Measurements from ENCODE around the gene CCR5AS.
"Not testable (repeated sequence)": the region's sequence is repeated elsewhere in the genome, so short reads cannot be mapped to it uniquely, and the experiment has no call there.

The CCR5AS gene

GRCh38 chr3:46334741-46335478, 72.0 kb downstream of the CCR5AS start:
- peak; percentile 90 for ATAC-seq (ENCODE audit: low FRiP score)
- TF ChIP-seq CTCF (IDR thresholded peaks at IDR 0.05), result no peak
- no peak for DNase-seq (ENCODE audit: low spot score)

- not testable (repeated sequence) for ATAC-seq (ENCODE audit: low FRiP score); DNase-seq (ENCODE audit: low spot score)
Observed at GRCh38 chr3:46330676-46331075, 76.2 kb downstream of the CCR5AS start.

GRCh38 chr3:46325645-46326300, 81.1 kb downstream of the CCR5AS start:
- ATAC-seq (ENCODE audit: low FRiP score), result peak; percentile 81
- no peak for DNase-seq (ENCODE audit: low spot score)
- TF ChIP-seq CTCF (IDR thresholded peaks at IDR 0.05), result no peak

- ATAC-seq (ENCODE audit: low FRiP score) (no peak), DNase-seq (ENCODE audit: low spot score) (no peak)
- no peak for TF ChIP-seq CTCF (IDR thresholded peaks at IDR 0.05)
Observed at GRCh38 chr3:46324036-46324435, 82.8 kb downstream of the CCR5AS start.

GRCh38 chr3:46321461-46322104, 85.3 kb downstream of the CCR5AS start:
- ATAC-seq (ENCODE audit: low FRiP score), result no peak
- no peak for DNase-seq (ENCODE audit: low spot score)
- TF ChIP-seq CTCF (IDR thresholded peaks at IDR 0.05), result no peak

GRCh38 chr3:46318207-46318927, 88.5 kb downstream of the CCR5AS start:
- ATAC-seq (ENCODE audit: low FRiP score) (no peak), DNase-seq (ENCODE audit: low spot score) (no peak)

More at GRCh38 chr3:46318207-46318927, 88.5 kb downstream of the CCR5AS start:
- no peak for TF ChIP-seq CTCF (IDR thresholded peaks at IDR 0.05)
